Caco-2 (cell line): Measurements from ENCODE around the gene ITPRIPL2. TPM values are rescaled to one million over a fixed set of nuclear protein-coding genes. Genes with fewer than 3 reads are reported as not detected.
A peak's percentile ranks its signal among the peaks of the same experiment; 100 is the strongest.

Experiments used
- BruUV-seq: library from RNA; stranded (reverse); fragments of 400-500 nt; replicated peaks from 2 replicates; lab custom pipeline; 2021; lab: Mats Ljungman, UMichigan
- CTCF ChIA-PET: fragments of 300-600 bp; sonication (Branson Sonifier 250); formaldehyde crosslinking; loops from one replicate; lab custom pipeline; 2022; ENCODE audit warnings: antibody characterized with exemption; lab: Charles Lee
- POLR2A ChIA-PET: fragments of 300-600 bp; sonication (Branson Sonifier 250); formaldehyde crosslinking; loops from one replicate; lab custom pipeline; 2022; ENCODE audit warnings: antibody characterized with exemption; lab: Charles Lee
- DNase-seq, 2 experiments: peaks; one replicate each; pipeline versions ENCODE4 v3.0.0 to v3.0.0-alpha.2; 2020 to 2022
- H3K27me3 ChIP-seq: replicated peaks from 2 replicates; pipeline ENCODE4 v1.6.0; 2011; ENCODE audit warnings: low read length; ENCODE audit not compliant: control insufficient read depth, insufficient read depth
- H3K36me3 ChIP-seq: 2 replicates; pipeline ENCODE4 v1.5.1; 2011; ENCODE audit warnings: low read length; ENCODE audit not compliant: control insufficient read depth, insufficient read depth
- H3K4me1 ChIP-seq: fragments of 250-450 bp; sonication (Bioruptor Pico); 2 replicates; pipeline ENCODE4 v1.5.1; 2020; ENCODE audit warnings: mild to moderate bottlenecking
- H3K4me3 ChIP-seq: 2 replicates; pipeline ENCODE4 v1.5.1; 2011; ENCODE audit warnings: low read depth, mild to moderate bottlenecking, control low read depth, low read length
- H3K9me3 ChIP-seq: fragments of 250-450 bp; sonication (Bioruptor Pico); 2 replicates; pipeline ENCODE4 v1.5.1; 2020; ENCODE audit warnings: mild to moderate bottlenecking, moderate library complexity
- H3K27ac Mint-ChIP-seq: one replicate; pipeline ENCODE4 v1.8.0; 2022; ENCODE audit warnings: mixed read lengths; ENCODE audit not compliant: unreplicated experiment
- H3K27me3 Mint-ChIP-seq: one replicate; pipeline ENCODE4 v1.8.0; 2022; ENCODE audit warnings: mixed read lengths; ENCODE audit not compliant: insufficient read depth, unreplicated experiment
- H3K36me3 Mint-ChIP-seq: one replicate; pipeline ENCODE4 v1.8.0; 2022; ENCODE audit warnings: mild to moderate bottlenecking, mixed read lengths; ENCODE audit not compliant: insufficient read depth, unreplicated experiment
- H3K4me1 Mint-ChIP-seq: one replicate; pipeline ENCODE4 v1.8.0; 2022; ENCODE audit warnings: low read depth, mixed read lengths; ENCODE audit not compliant: unreplicated experiment
- H3K4me3 Mint-ChIP-seq: one replicate; pipeline ENCODE4 v1.8.0; 2022; ENCODE audit warnings: mild to moderate bottlenecking, moderate library complexity, mixed read lengths; ENCODE audit not compliant: unreplicated experiment
- H3K9me3 Mint-ChIP-seq: one replicate; pipeline ENCODE4 v1.8.0; 2022; ENCODE audit warnings: mixed read lengths; ENCODE audit not compliant: unreplicated experiment
- intact Hi-C: fragments of 100-400 bp; cut with micrococcal nuclease; formaldehyde crosslinking; loops from one replicate; pipeline ENCODE4 v1.10.0; 2022; ENCODE audit not compliant: unreplicated experiment
- total RNA-seq: library from RNA; stranded (reverse); gene quantifications from 2 replicates; pipeline ENCODE4 v1.2.3, GENCODE V29; 2022
- TF ChIP-seq, protein P1 (sequence below), 2 experiments: fragments of 200-600 bp in 1 of 2; IDR thresholded peaks; 1 replicate in 1 of 2; 2 replicates in 1 of 2; pipeline versions ENCODE4 v1.5.1 to v1.8.0; 2011 to 2022; ENCODE audit warnings: antibody characterized with exemption in 1 of 2, control low read depth in 1 of 2, inconsistent platforms in 1 of 2, low read depth in 1 of 2, low read length in 1 of 2, mild to moderate bottlenecking in 1 of 2, moderate library complexity in 1 of 2; ENCODE audit not compliant: insufficient read depth in 1 of 2, severe bottlenecking in 1 of 2, unreplicated experiment in 1 of 2

The ITPRIPL2 gene
- total RNA-seq, 1 experiment from 2014 or later = 24.5 TPM

DNA sequence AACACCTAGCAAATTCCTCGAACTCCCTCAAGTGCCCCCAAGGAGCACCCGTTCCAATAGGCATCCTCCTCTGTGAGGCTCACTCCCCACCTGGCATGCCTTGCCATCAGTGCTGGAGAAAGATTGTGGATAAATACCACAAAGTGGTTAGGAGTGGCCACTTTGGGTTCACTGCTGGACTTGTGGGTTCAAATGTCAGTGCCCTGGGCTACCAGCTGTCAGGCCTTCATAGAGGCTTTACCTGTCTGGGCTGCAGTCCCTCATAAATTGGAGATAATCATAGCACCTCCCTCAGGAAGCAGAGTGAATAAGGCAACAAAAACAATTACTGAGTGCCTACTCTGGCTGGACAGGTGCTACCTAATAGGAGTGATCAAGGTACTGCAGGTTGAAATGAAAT is 52.7 kb downstream of the ITPRIPL2 start:
- CTCF ChIA-PET = no interaction called here
- no peaks in the 10 kb centered on the region for H3K27me3 ChIP-seq
- Mint-ChIP-seq H3K9me3 (peaks cover 10% of the 10 kb centered on the region), H3K27me3 (no peaks in the 10 kb centered on the region), H3K4me3 (no peak overlapping the region), H3K4me1 (no peaks in the 10 kb centered on the region), H3K27ac (no peak overlapping the region), H3K36me3 (no peaks in the 10 kb centered on the region)
- H3K9me3 ChIP-seq = peaks cover 6% of the 10 kb centered on the region
- H3K36me3 ChIP-seq = no peaks in the 10 kb centered on the region
- TF ChIP-seq, protein P1, sequence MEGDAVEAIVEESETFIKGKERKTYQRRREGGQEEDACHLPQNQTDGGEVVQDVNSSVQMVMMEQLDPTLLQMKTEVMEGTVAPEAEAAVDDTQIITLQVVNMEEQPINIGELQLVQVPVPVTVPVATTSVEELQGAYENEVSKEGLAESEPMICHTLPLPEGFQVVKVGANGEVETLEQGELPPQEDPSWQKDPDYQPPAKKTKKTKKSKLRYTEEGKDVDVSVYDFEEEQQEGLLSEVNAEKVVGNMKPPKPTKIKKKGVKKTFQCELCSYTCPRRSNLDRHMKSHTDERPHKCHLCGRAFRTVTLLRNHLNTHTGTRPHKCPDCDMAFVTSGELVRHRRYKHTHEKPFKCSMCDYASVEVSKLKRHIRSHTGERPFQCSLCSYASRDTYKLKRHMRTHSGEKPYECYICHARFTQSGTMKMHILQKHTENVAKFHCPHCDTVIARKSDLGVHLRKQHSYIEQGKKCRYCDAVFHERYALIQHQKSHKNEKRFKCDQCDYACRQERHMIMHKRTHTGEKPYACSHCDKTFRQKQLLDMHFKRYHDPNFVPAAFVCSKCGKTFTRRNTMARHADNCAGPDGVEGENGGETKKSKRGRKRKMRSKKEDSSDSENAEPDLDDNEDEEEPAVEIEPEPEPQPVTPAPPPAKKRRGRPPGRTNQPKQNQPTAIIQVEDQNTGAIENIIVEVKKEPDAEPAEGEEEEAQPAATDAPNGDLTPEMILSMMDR (IDR thresholded peaks at IDR 0.05; ENCODE audit: insufficient read depth in 1 of 2, low read depth in 1 of 2, low read length in 1 of 2, severe bottlenecking in 1 of 2, unreplicated experiment in 1 of 2) = no peak
- peak in 1 of 2 experiments; percentile 5 for DNase-seq
- no TSS peak for BruUV-seq
- H3K4me3 ChIP-seq = no peak overlapping the region
- POLR2A ChIA-PET = no interaction called here
- intact Hi-C loops = loop anchor here (5.0 kb wide), 1 partner anchor 44 kb away; no protein-coding TSS in a partner anchor
- peaks cover 31% of the 10 kb centered on the region for H3K4me1 ChIP-seq

DNA sequence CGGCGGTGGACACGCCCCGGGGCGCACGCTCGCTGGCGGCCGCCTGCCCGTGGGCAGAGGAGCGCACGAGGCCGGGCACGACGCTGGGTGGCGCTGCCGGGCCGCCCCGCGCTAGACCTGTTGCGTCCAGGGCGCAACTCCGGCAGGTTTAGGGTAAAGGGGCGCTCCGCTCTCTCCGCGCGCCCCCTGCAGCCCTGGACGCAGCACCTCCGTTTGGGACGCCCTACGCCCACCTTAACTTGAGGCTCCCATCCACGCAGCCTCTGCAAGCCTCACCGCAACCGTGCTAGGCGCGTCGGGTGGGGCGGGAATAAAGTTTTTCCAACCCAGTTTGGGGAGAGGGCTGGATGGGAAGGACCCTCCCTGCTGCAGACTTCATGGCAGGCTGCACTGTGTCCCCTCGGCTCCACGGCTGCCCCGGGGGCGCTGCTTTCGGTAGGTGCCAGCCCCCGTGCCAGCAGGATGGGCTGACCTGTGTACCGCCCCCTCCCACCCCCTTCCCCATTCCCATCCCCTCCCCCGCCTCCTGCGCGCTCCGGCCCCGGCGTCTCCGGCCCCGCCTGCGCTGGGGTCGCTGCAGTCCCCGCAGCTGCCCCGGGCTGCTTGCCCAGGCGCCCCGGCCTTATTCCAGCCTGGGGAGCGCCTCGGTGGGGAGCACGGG is 54.1 kb downstream of the ITPRIPL2 start, which contains the start of gene SYT17:
TSS of gene SYT17 (plus strand) at position 531 of the 661 bp plus-strand sequence. CDS start 407 bp downstream, outside the sequence.
- Mint-ChIP-seq H3K36me3 (no peaks in the 10 kb centered on the region), H3K27me3 (no peaks in the 10 kb centered on the region), H3K27ac (no peak within 1 kb of the TSS), H3K9me3 (peaks cover 9% of the 10 kb centered on the region), H3K4me3 (peak within 1 kb of the TSS; percentile 67), H3K4me1 (no peaks in the 10 kb centered on the region)
- ChIA-PET CTCF (interaction anchor here (1.5 kb wide), 1 partner anchor 12 kb away, joined by 4 read pairs; no protein-coding TSS in a partner anchor), POLR2A (no interaction called here)
- TF ChIP-seq, protein P1 (IDR thresholded peaks at IDR 0.05; ENCODE audit: insufficient read depth in 1 of 2, low read depth in 1 of 2, low read length in 1 of 2, severe bottlenecking in 1 of 2, unreplicated experiment in 1 of 2) = peak; percentile 59
- DNase-seq = peak; percentile 72 to 84
- peak within 1 kb of the TSS; percentile 84 for H3K4me3 ChIP-seq
- peaks cover 31% of the 10 kb centered on the region for H3K4me1 ChIP-seq
- no peaks in the 10 kb centered on the region for H3K27me3 ChIP-seq
- intact Hi-C loops = loop anchor here (1.0 to 5.0 kb wide), 3 partner anchors 46 to 334 kb away; no protein-coding TSS in a partner anchor
- peaks cover 6% of the 10 kb centered on the region for H3K9me3 ChIP-seq
- BruUV-seq = no TSS peak
- H3K36me3 ChIP-seq = no peaks in the 10 kb centered on the region

DNA sequence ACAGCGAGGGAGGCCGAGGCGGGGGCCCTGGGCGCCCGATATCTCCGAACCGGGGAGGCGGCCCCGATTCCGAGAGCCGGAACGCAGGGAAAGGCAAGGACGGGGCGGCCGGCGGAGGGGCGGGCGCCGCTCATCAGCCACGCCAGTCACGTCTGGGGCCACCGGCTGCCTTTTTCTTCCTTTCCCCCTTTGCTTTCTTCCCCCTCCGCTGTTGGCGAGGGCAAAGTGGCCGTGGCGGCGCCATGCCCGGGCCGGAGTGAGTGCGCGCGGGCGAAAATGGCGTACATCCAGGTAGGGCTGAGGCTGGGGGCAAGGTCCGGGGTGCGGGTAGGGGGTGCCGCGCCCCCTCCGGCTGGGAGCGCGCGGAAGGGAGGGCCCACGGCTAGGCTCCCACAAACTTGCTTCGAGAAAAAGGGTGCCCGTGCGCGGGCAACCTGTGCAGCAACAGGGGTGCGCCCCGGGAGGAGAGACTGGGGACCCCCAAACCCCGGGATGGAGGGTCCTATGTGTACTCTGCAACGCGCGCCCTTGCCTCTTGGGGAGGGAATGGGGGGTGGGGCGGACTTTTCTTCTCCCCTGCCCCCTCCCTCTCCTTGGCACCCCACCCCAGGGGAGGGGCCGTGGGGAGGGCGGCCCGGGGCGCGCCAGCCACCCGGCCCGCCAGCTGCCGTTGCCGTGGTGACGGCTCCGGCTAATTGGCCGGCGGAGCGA is 54.8 kb downstream of the ITPRIPL2 start:
- Histone ChIP-seq H3K4me3 (peak overlapping the region; percentile 84), H3K27me3 (no peaks in the 10 kb centered on the region), H3K36me3 (no peaks in the 10 kb centered on the region), H3K9me3 (peaks cover 2% of the 10 kb centered on the region), H3K4me1 (peaks cover 31% of the 10 kb centered on the region)
- BruUV-seq = no TSS peak
- ChIA-PET POLR2A (no interaction called here), CTCF (interaction anchor here (1.5 kb wide), 1 partner anchor 11 kb away, joined by 4 read pairs; no protein-coding TSS in a partner anchor)
- Mint-ChIP-seq H3K27ac (no peak overlapping the region), H3K9me3 (peaks cover 2% of the 10 kb centered on the region), H3K4me1 (no peaks in the 10 kb centered on the region), H3K4me3 (peak overlapping the region; percentile 67), H3K36me3 (no peaks in the 10 kb centered on the region), H3K27me3 (no peaks in the 10 kb centered on the region)
- intact Hi-C loops = loop anchor here (5.0 kb wide), 1 partner anchor 46 kb away; no protein-coding TSS in a partner anchor
- TF ChIP-seq, protein P1 (IDR thresholded peaks at IDR 0.05; ENCODE audit: insufficient read depth in 1 of 2, low read depth in 1 of 2, low read length in 1 of 2, severe bottlenecking in 1 of 2, unreplicated experiment in 1 of 2) = no peak
- DNase-seq = peak in 1 of 2 experiments; percentile 41
